Skeletal muscle satellite cell (primary cell): ENCODE measurements around the gene R3HDM4.

ENCODE experiments used
- H3K27me3 ChIP-seq: 2 replicates; pipeline ENCODE4 v1.7.0; 2013; ENCODE audit warnings: low read length; ENCODE audit not compliant: control insufficient read depth, insufficient read depth
- H3K36me3 ChIP-seq: 2 replicates; pipeline ENCODE4 v1.7.0; 2013; ENCODE audit warnings: mild to moderate bottlenecking, control low read depth, low read length; ENCODE audit not compliant: insufficient read depth
- H3K4me1 ChIP-seq: 2 replicates; pipeline ENCODE4 v1.7.0; 2013; ENCODE audit warnings: low read length; ENCODE audit not compliant: control insufficient read depth, insufficient read depth
- H3K4me2 ChIP-seq: 2 replicates; pipeline ENCODE4 v1.7.0; 2013; ENCODE audit warnings: mild to moderate bottlenecking, low read length
- H3K4me3 ChIP-seq: 2 replicates; pipeline ENCODE4 v1.7.0; 2013; ENCODE audit warnings: low read length
- H3K9ac ChIP-seq: 2 replicates; pipeline ENCODE4 v1.7.0; 2013; ENCODE audit warnings: mild to moderate bottlenecking, low read depth, low read length, moderate library complexity
- H3K9me3 ChIP-seq: replicated peaks from 2 replicates; pipeline ENCODE4 v1.7.0; 2013; ENCODE audit warnings: mild to moderate bottlenecking, control low read depth, low read length

The R3HDM4 gene

DNA sequence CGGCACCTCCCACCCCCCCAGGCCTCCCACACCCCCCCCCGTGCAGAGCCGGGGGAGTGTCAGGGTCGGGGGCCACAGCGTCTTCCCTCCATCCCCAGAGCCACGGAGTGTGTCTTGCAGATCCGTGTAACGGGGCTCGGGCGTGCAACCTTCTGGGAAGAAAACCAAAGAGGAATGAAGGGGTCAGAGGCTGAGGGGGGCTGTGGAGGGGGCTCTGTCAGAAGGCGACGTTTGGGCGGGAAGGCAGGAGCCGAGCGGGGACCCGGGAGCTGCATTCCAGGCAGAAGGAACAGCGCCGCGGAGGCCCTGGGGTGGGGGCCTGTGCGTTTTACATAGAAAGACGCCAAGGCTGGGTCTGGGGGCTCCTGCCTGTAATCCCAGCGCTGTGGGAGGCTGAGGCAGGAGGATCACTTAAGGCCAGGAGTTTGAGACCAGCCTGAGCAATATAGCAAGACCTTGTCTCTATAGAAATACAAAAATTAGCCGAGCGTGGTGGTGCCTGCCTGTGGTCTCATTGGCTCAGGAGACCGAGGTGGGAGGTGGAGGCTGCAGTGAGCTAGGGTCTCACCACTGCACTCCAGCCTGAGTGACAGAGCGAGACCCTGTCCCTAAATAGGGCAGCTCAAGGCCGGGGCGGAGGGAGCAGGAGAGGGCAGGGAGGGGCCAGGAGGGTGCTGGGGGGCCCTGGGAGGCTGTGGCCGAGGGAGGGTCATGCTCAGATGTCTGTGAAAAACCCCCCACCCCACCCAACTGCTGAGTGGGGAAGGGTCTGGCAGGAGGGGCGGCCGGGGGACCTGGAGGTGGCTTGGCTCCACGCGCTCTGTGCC is 40.6 kb upstream of the R3HDM4 start:
- no peaks in the 10 kb centered on the region for H3K9me3 ChIP-seq
- H3K4me2 ChIP-seq: no peak overlapping the region
- no peaks in the 10 kb centered on the region for H3K36me3 ChIP-seq
- no peak overlapping the region for H3K4me3 ChIP-seq
- peaks cover 22% of the 10 kb centered on the region for H3K4me1 ChIP-seq
- H3K27me3 ChIP-seq: no peaks in the 10 kb centered on the region
- H3K9ac ChIP-seq: no peak overlapping the region

DNA sequence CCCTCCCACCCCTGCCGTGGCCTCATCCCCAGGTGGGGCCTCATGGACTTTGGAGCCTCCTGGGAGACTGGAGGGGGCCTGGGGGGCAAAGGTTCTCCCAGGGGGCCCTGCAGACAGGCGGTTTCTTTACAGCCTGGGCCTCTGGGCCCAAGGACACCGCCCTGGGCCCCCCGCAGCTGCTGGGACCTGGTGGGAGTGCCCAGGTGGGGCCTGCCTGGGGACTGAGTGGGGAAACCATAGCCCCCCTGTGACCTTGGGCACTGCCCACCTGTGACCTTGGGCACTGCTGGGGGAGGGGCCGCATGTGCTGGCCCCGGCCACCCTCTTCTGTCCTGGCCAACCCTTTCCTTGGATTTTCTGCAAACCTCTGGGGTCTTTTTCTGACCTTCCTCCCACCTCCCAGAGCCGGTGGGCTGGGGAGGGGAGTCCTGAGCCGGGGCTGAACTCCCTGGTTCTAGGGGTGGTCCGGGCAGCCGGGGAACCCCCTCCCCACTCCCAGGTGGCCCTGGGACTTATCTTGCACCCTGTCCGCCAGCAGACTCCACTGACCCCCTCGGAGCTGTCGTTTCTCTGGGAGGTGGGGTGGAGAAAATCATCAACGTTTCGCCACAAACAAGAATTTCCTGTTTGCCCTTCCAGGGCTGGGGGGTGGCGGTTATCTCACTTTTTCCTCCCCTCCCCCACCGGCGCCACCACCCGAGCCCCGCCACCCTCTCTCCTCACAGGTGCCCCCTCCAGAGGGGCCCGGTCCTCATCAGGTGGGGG is 39.8 kb upstream of the R3HDM4 start:
- no peaks in the 10 kb centered on the region for H3K27me3 ChIP-seq
- no peak overlapping the region for H3K4me2 ChIP-seq
- H3K9me3 ChIP-seq: no peaks in the 10 kb centered on the region
- peaks cover 3% of the 10 kb centered on the region for H3K36me3 ChIP-seq
- peaks cover 22% of the 10 kb centered on the region for H3K4me1 ChIP-seq
- no peak overlapping the region for H3K9ac ChIP-seq
- no peak overlapping the region for H3K4me3 ChIP-seq

DNA sequence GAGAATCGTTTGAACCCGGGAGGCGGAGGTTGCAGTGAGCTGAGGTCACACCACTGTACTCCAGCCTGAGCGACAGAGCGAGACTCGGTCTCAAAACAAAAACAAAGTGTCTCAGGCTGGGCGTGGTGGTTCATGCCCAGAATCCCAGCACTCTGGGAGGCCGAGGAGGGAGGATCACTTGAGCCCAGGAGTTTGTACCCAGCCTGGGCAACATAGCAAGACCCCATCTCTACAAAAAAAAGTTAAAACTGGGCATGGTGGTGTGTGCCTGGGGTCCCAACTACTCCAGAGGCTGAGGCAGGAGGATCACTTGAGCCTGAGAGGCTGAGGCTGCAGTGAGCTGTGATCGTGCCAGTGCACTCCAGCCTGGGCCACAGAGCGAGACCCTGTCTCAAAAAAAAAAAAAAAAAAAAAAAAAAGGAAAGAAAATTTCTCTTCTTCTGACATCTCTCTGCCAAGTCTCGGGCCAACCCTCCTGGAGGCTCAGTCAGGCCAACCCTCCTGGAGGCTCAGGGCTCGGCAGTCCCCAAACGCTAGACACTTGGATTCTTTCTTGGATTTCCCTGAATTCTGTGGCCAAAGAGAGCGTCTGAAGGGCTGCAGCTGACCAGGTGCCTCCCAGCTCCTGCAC is 39.1 kb upstream of the R3HDM4 start:
- no peak overlapping the region for H3K4me2 ChIP-seq
- no peaks in the 10 kb centered on the region for H3K27me3 ChIP-seq
- H3K4me1 ChIP-seq: peaks cover 21% of the 10 kb centered on the region
- no peak overlapping the region for H3K9ac ChIP-seq
- H3K9me3 ChIP-seq: no peaks in the 10 kb centered on the region
- peaks cover 3% of the 10 kb centered on the region for H3K36me3 ChIP-seq
- no peak overlapping the region for H3K4me3 ChIP-seq

DNA sequence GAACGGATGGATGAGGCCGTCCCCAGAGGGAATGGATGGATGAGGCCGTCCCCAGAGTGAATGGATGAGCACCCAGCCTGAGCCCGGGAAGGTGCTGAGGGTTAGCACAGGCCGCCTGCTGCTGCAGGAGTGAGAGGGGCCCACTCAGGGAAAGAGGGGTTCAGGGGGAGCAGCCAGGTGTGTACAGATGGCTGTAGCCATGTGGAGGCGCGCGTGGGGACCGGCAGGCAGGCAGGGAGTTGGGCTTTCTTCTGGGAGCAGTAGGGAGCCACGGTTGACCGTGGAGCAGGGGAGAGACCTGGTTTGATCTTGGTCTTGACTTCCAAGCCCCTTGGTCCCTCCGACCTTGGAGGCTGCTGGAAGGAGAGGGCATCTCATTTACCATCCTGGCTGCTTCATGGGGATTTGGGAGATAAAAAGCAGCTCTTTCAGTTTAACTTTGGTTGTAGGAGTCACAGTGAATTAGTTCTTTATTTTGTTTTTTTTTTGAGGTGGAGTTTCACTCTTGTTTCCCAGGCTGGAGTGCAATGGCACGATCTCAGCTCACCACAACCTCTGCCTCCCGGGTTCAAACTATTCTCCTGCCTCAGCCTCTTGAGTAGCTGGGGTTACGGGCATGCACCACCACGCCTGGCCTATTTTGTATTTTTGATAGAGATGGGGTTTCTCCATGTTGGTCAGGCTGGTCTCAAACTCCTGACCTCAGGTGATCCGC is 37.5 kb upstream of the R3HDM4 start:
- Histone ChIP-seq H3K9ac (no peak overlapping the region), H3K9me3 (no peaks in the 10 kb centered on the region), H3K4me3 (no peak overlapping the region), H3K36me3 (peaks cover 3% of the 10 kb centered on the region), H3K4me1 (peaks cover 13% of the 10 kb centered on the region), H3K4me2 (no peak overlapping the region), H3K27me3 (no peaks in the 10 kb centered on the region)

DNA sequence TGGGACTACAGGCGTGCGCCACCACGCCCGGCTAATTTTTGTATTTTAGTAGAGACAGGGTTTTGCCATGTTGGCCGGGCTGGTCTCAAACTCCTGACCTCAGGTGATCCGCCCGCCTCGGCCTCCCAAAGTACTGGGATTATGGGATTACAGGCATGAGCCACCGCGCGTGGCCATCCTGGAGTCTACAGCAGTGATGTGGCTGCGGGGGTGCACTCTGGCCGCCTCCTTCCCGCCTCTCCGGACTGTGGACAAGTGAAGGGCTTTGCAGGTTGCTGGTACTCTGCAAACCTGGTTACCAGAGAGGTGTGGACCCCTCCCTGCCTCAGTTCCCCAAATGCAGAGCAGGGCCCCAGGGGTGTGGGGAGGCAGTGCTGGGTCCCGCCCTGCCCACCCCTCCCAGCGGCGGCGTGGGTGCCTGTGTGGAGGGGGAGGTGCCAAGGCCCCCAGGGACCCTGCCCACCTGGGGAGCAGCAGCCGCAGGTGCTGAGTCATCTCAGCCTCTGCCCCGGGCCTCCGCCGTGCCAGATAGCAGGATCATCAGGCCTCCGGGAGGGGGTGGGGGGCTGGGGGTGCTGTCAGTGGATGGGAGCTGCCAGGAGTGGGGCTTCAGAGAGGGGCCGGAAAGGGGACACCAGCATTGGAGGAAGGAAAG is 36.0 kb upstream of the R3HDM4 start:
- no peaks in the 10 kb centered on the region for H3K9me3 ChIP-seq
- no peak overlapping the region for H3K4me2 ChIP-seq
- H3K4me1 ChIP-seq: peaks cover 13% of the 10 kb centered on the region
- no peak overlapping the region for H3K9ac ChIP-seq
- no peak overlapping the region for H3K4me3 ChIP-seq
- H3K27me3 ChIP-seq: no peaks in the 10 kb centered on the region
- H3K36me3 ChIP-seq: peaks cover 3% of the 10 kb centered on the region

DNA sequence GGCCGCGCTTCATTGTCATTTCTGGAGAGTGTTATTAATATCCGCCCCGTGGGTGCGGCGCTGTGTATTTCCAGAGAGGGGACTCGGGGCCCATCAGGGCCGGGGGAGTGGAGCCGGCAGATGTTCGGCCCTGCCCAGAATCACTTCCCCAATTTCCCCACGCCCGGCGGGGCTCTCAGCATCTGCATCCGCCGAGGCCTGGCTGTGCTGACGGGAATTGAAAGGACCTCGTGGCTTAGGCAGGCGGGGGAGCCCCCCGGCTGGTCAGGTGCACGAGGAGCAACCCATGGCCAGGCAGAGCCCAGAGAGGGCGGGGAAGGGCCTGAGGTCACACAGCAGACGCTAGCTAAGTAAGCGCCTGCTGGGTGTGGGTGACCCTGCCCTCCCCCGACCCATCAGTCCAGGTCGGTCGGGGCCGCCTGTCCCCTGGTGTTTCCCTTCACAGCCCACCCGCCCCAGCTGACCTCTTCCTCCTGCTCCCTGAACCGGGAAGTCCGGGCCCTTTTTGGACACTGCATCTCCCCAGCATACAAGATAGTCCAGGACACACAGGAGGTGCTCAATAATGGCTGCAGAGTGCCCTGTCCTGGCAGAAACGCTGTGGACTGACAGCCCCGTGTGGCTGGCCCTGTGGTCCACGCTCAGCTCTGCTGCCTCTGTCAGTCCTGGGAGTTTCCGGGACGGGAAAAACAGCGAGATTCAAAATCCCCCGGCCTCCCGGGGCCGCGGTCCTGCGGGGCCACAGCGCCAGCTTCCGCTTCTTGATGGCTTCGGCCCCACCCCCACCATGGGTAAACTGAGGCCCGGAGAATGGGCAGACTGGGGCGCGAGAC is 34.9 kb upstream of the R3HDM4 start:
- Histone ChIP-seq H3K27me3 (no peaks in the 10 kb centered on the region), H3K4me3 (no peak overlapping the region), H3K9ac (no peak overlapping the region), H3K4me1 (peaks cover 11% of the 10 kb centered on the region), H3K4me2 (no peak overlapping the region), H3K9me3 (no peaks in the 10 kb centered on the region), H3K36me3 (peaks cover 9% of the 10 kb centered on the region)

DNA sequence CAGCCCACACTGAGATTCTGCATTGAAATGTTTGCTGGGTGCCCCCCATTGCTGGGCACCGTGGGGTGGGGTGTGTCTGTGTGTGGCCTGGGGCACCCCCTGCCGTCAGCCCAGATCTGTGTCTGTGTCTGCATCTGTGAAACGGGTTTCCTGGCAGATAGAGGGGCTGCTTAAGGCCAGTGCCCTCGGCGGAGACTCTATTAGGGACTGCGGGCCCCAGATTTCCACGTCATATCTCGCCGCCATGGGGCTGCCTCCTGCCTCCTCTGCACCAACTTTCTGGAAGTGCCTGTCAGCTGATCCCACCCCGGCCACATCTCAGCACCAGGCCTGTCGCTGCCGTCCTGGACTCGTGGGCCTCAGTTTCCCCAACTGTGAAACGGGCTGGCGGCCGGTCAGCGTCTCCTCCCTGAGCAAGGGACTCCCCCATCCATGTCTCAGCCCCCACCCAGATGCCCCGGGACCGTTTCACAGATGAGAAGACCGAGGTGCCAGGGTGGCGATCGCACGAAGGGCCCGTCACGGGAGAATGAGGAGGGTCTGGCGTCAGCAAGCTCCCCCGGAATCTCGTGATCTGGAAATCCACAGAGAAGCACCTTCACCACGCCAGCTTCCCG is 34.2 kb upstream of the R3HDM4 start:
- Histone ChIP-seq H3K36me3 (peaks cover 12% of the 10 kb centered on the region), H3K4me2 (no peak overlapping the region), H3K9me3 (no peaks in the 10 kb centered on the region), H3K4me3 (no peak overlapping the region), H3K27me3 (no peaks in the 10 kb centered on the region), H3K9ac (no peak overlapping the region), H3K4me1 (peaks cover 9% of the 10 kb centered on the region)

DNA sequence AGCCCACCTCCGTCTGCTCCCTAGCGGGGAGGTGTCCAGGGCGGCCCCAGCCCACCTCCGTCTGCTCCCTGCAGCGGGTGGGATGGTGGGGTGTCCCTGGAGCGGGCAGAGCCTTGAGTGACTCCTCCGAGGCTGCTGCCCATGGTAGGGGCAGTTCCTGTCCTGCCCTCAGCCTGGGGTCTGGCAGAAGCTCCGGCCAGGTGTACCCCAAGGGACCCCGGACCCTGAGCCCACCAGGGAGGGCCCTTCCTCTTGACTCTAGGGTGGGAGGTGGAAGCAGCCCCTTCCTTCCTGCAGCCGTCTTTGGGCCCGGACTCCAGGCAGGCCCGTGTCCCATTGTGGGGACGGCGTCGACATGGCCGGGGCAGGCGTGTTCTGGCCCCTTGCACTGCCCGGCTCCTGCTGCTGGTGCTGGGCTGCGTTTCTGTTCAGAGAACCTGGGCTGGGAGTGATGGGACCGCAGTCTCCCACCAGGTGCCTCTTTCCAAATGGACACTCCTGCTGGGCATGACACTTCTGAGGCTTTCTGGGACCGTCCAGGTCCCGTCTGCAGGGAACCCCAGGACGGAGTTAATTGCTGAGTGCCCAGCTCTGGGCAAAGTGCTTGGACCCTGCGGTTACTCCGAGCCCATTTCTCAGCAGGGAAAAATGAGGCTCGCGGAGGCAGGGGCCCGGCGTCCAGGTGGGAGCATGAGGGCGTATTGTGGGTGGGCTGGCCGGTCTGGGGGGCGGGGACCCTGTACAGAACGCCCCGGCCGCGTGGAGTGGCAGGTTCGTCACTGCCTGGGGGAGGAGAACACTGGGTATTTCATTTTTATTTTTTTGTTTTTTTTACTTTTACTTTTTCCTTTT is 32.6 kb upstream of the R3HDM4 start:
- Histone ChIP-seq H3K4me1 (peaks cover 16% of the 10 kb centered on the region), H3K9ac (no peak overlapping the region), H3K36me3 (peaks cover 12% of the 10 kb centered on the region), H3K4me2 (no peak overlapping the region), H3K4me3 (no peak overlapping the region), H3K27me3 (no peaks in the 10 kb centered on the region), H3K9me3 (no peaks in the 10 kb centered on the region)

DNA sequence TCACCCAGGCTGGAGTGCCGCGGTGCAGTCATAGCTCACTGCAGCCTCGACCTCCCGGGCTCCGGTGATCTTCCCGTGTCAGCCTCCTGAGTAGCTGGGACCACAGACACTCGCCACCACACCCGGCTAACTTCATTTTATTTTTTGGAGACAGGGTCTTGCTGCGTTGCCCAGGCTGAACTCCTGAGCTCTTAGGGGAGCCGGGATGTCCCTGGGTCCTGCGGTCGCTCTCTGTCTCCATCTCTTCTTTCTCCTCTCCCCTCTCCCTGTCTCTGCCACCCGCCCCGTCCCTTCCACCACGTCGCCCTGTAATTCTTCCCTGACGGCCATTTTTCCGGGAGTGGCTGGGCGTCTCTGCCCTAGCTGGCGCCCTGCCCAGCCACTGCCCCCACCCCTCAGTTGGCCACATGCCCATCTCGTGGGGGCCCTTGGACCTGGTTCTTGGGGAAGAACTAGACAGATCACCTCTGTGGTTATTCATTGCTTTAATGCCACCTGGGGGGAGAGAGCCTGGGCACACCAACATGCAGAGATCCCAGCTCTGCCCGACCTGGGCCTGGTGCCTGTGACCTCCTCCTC is 31.7 kb upstream of the R3HDM4 start:
- Histone ChIP-seq H3K9me3 (no peaks in the 10 kb centered on the region), H3K9ac (no peak overlapping the region), H3K36me3 (peaks cover 12% of the 10 kb centered on the region), H3K4me1 (peaks cover 20% of the 10 kb centered on the region), H3K4me2 (no peak overlapping the region), H3K27me3 (no peaks in the 10 kb centered on the region), H3K4me3 (no peak overlapping the region)
